Activated CD8-positive, alpha-beta memory T cell treated with anti-CD3 and anti-CD28 coated beads, Interleukin-2, amount 50 U/mL, for 24 hours (primary cell): ENCODE results near the gene IGFL3.

ENCODE experiments used
- DNase-seq: peaks from one replicate; pipeline ENCODE4 v3.0.0-alpha.2; 2020; ENCODE audit errors: extremely low read depth

Gene IGFL3

GRCh38 chr19:46076951-46077814, 47.3 kb downstream of the IGFL3 start:
- no peak for DNase-seq

- no peak for DNase-seq
Measured at GRCh38 chr19:46076031-46076880, 48.2 kb downstream of the IGFL3 start.

- DNase-seq, result no peak
Measured at GRCh38 chr19:46073268-46073922, 51.1 kb downstream of the IGFL3 start.
